GM12878 (cell line): ENCODE data around the gene OLFML2B. TPM values are rescaled to one million over a fixed set of nuclear protein-coding genes. Genes with fewer than 3 reads are reported as not detected.

Source experiments
- ATAC-seq: fragments of 200-7000 bp; cut with Tn5 transposase; 3 replicates; pipeline ENCODE4 v1.9.1; 2020; ENCODE audit warnings: mild to moderate bottlenecking, moderate library complexity
- BruUV-seq: library from RNA; stranded (reverse); fragments of 400-500 nt; replicated peaks from 2 replicates; lab custom pipeline; 2021; lab: Mats Ljungman, UMichigan
- CTCF ChIA-PET: fragments of 300-600 bp; sonication (Branson Sonifier 250); formaldehyde crosslinking; extraction: SDS; loops from one replicate; lab custom pipeline; 2021; ENCODE audit warnings: inconsistent platforms; lab: Yijun Ruan, JAX
- POLR2A ChIA-PET: fragments of 350-600 bp; formaldehyde crosslinking; extraction: SDS; loops from one replicate; lab custom pipeline; 2021; ENCODE audit warnings: inconsistent platforms; lab: Charles Lee
- RAD21 ChIA-PET: fragments of 300-600 bp; sonication (Branson Sonifier 250); formaldehyde crosslinking; loops from one replicate; lab custom pipeline; 2023; ENCODE audit warnings: antibody characterized with exemption; ENCODE audit not compliant: unreplicated experiment; lab: Charles Lee
- SMC1A ChIA-PET: fragments of 300-600 bp; sonication (Branson Sonifier 250); formaldehyde crosslinking; loops from one replicate; lab custom pipeline; 2023; ENCODE audit not compliant: unreplicated experiment, uncharacterized antibody; lab: Charles Lee
- DNase-seq: peaks from one replicate; pipeline ENCODE4 v3.0.0-alpha.2; 2011; ENCODE audit warnings: low read depth, low spot score
- FAIRE-seq: peaks from 3 replicates; lab custom pipeline; 2011; peaks lifted over from hg19 to GRCh38; lab: Jason Lieb, UNC
- H2AFZ ChIP-seq: 2 replicates; pipeline ENCODE4 v1.6.0; 2011; ENCODE audit warnings: low read depth, low read length, control low read depth; ENCODE audit not compliant: control insufficient read depth
- H3K27ac ChIP-seq: 2 replicates; pipeline ENCODE4 v1.5.1; 2011; ENCODE audit warnings: control low read depth; ENCODE audit not compliant: control insufficient read depth, insufficient read depth
- H3K27me3 ChIP-seq, 2 experiments: replicated peaks in 1 of 2; 2 replicates each; pipeline versions ENCODE4 v1.6.0 to v1.6.1; 2011; ENCODE audit warnings: low read length in 1 of 2; ENCODE audit not compliant: control insufficient read depth in 2 of 2, insufficient read depth in 2 of 2
- H3K36me3 ChIP-seq, 2 experiments: 2 replicates each; pipeline ENCODE4 v1.5.1; 2011; ENCODE audit warnings: low read length in 1 of 2; ENCODE audit not compliant: control insufficient read depth in 2 of 2, insufficient read depth in 2 of 2
- H3K4me1 ChIP-seq: 2 replicates; pipeline ENCODE4 v1.6.1; 2011; ENCODE audit warnings: mild to moderate bottlenecking, low read length, moderate library complexity, mixed read lengths; ENCODE audit not compliant: control insufficient read depth, insufficient read depth
- H3K4me2 ChIP-seq: 2 replicates; pipeline ENCODE4 v1.6.0; 2011; ENCODE audit warnings: control low read depth; ENCODE audit not compliant: control insufficient read depth, insufficient read depth
- H3K4me3 ChIP-seq: fragments of 200-600 bp; sonication (generic); 2 replicates; pipeline ENCODE4 v1.5.1; 2016
- H3K79me2 ChIP-seq: 2 replicates; pipeline ENCODE4 v1.6.0; 2011; ENCODE audit warnings: low read length; ENCODE audit not compliant: control insufficient read depth, insufficient read depth
- H3K9ac ChIP-seq: 2 replicates; pipeline ENCODE4 v1.8.0; 2011; ENCODE audit warnings: low read length, control low read depth, mixed read lengths; ENCODE audit not compliant: control insufficient read depth, insufficient read depth
- H3K9me3 ChIP-seq: replicated peaks from 3 replicates; pipeline ENCODE4 v1.5.1; 2011; ENCODE audit warnings: mild to moderate bottlenecking, low read length; ENCODE audit not compliant: control insufficient read depth, insufficient read depth
- H4K20me1 ChIP-seq: 2 replicates; pipeline ENCODE4 v1.6.0; 2011; ENCODE audit not compliant: control insufficient read depth, insufficient read depth
- BMI1 ChIP-seq: fragments of 450-650 bp; IDR thresholded peaks from 2 replicates; pipeline ENCODE4 v1.6.1; 2016; ENCODE audit warnings: mild to moderate bottlenecking, moderate library complexity, borderline replicate concordance
- NBN ChIP-seq: fragments of 450-650 bp; IDR thresholded peaks from 2 replicates; pipeline ENCODE4 v1.6.1; 2016
- NRF1 ChIP-seq: conservative IDR thresholded peaks from 2 replicates; pipeline ENCODE4 v1.6.1; 2011; ENCODE audit warnings: mild to moderate bottlenecking, low read depth, low read length, improper control_type of control experiment
- POLR2AphosphoS5 ChIP-seq: IDR thresholded peaks from 2 replicates; pipeline ENCODE4 v1.6.1; 2011; ENCODE audit warnings: mild to moderate bottlenecking, low read length, inconsistent platforms
- SIX5 ChIP-seq: IDR thresholded peaks from 2 replicates; pipeline ENCODE4 v1.6.1; 2011; ENCODE audit warnings: mild to moderate bottlenecking, low read depth, low read length, moderate library complexity; ENCODE audit not compliant: severe bottlenecking
- ZZZ3 ChIP-seq: IDR thresholded peaks from 2 replicates; pipeline ENCODE4 v1.6.1; 2011; ENCODE audit warnings: low read depth; ENCODE audit not compliant: control insufficient read depth, insufficient read length
- WGBS: methylation state at CpG from one replicate; pipeline ENCODE4 v1.1.6; 2016; ENCODE audit warnings: low lambda C conversion rate; ENCODE audit not compliant: insufficient replicate concordance, insufficient coverage; ENCODE audit errors: missing lambda C conversion rate; 5-methylcytosine and 5-hydroxymethylcytosine counted together
- in situ Hi-C: fragments of 300-500 bp; cut with MboI; formaldehyde crosslinking; loops from 9 replicates; pipeline ENCODE4 v1.14.3; 2018; ENCODE audit warnings: mixed read lengths
- intact Hi-C: fragments of 100-400 bp; cut with micrococcal nuclease; formaldehyde crosslinking; loops from one replicate; pipeline ENCODE4 v1.14.2; 2022; ENCODE audit not compliant: unreplicated experiment
- polyA plus RNA-seq, 11 experiments: library from polyadenylated mRNA; depleted of rRNA in 4 of 11; unstranded in 6 of 11; stranded (reverse) in 5 of 11; fragments of >200 nt; fragmentation: Nextera tagmentation in 4 of 11; fragmentation: Illumina TruSeq in 1 of 11; extraction: Ambion mirVana in 4 of 11; extraction: Trizol in 1 of 11; gene quantifications; 1 replicate in 1 of 11; 2 replicates in 10 of 11; pipeline versions ENCODE4 v1.2.1 to v1.2.3, GENCODE V29; 2011 to 2016; ENCODE audit warnings: inconsistent platforms in 2 of 11, missing spikeins in 2 of 11, low read depth in 1 of 11
- total RNA-seq, 4 experiments: library from RNA; depleted of rRNA in 3 of 4; stranded (reverse); fragments of >200 nt in 3 of 4; fragmentation: Illumina TruSeq in 1 of 4; extraction: Trizol in 1 of 4; gene quantifications; 2 replicates each; pipeline versions ENCODE4 v1.2.1 to v1.2.3, GENCODE V29; 2013 to 2021
- TF ChIP-seq, protein P1 (sequence below): IDR thresholded peaks from 2 replicates; pipeline ENCODE4 v1.6.1; 2011; ENCODE audit warnings: low read depth, mild to moderate bottlenecking, low read length, moderate library complexity, borderline replicate concordance; ENCODE audit errors: extremely low read depth

The OLFML2B gene
- total and polyA plus RNA-seq, 10 of the 15 experiments (the other 5 are each of a cell fraction or from before 2014, with no cell fraction given): not detected

DNA sequence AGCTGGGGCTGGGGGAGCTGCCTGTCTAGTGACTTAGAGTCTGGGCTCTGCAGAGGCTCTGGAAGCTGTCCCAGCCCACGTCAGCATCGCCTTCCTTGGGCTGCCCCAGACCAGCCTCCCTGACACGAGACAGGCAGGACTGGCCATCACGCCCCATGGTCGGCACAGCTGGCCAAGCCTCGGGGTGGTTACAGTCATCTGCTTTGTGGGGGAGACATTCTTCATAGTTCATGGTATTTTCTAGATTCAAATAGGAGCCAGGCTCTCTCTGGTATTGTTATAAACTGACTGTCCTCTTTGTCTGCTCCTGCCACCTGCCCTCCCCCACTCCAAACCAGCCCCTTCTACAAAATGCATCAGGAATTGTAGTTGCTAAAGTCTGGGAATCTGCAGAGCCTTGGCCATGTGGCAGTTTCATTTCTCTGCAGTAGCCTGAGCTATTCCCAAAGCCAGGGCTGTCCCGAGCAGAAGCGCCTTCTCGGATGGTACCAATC, 29.4 kb downstream of the OLFML2B start:
- ATAC-seq (no peak), FAIRE-seq (no peak), DNase-seq (no peak)
- BruUV-seq: no TSS peak
- no peak overlapping the region for H3K4me3 ChIP-seq
- TF ChIP-seq BMI1: no peak
- TF ChIP-seq POLR2AphosphoS5: no peak
- in situ Hi-C loops: no loop called here
- H3K4me2 ChIP-seq: no peak overlapping the region
- ChIA-PET SMC1A (no interaction called here), CTCF (interaction anchor here (0.9 to 1.2 kb wide), 2 partner anchors 47 to 202 kb away, joined by 3 read pairs; no protein-coding TSS in a partner anchor), POLR2A (no interaction called here), RAD21 (no interaction called here)
- no peak overlapping the region for H3K27ac ChIP-seq
- H3K36me3 ChIP-seq: no peaks in the 10 kb centered on the region
- H3K9me3 ChIP-seq: no peaks in the 10 kb centered on the region
- 34% methylated on average over 9 of the region's 9 CpGs for WGBS
- intact Hi-C loops: no loop called here
- no peaks in the 10 kb centered on the region for H3K79me2 ChIP-seq
- no peaks in the 10 kb centered on the region for H4K20me1 ChIP-seq
- H2AFZ ChIP-seq: no peak overlapping the region
- H3K27me3 ChIP-seq: peaks cover 1 to 3% of the 10 kb centered on the region in 2 experiments; a peak in 2 of 4 replicates
- H3K4me1 ChIP-seq: no peaks in the 10 kb centered on the region
- H3K9ac ChIP-seq: no peak overlapping the region

GRCh38 chr1:161993576-161993975, 30.1 kb downstream of the OLFML2B start:
- Histone ChIP-seq H3K27ac (no peak overlapping the region), H4K20me1 (no peaks in the 10 kb centered on the region), H3K4me3 (no peak overlapping the region), H3K79me2 (no peaks in the 10 kb centered on the region), H3K4me1 (no peaks in the 10 kb centered on the region), H3K9me3 (no peaks in the 10 kb centered on the region), H2AFZ (no peak overlapping the region), H3K27me3 (peaks cover 1 to 3% of the 10 kb centered on the region in 2 experiments; a peak in 2 of 4 replicates), H3K4me2 (no peak overlapping the region), H3K9ac (no peak overlapping the region), H3K36me3 (no peaks in the 10 kb centered on the region)
- RAD21 ChIA-PET: no interaction called here
- SMC1A ChIA-PET: no interaction called here
- ATAC-seq (no peak), DNase-seq (no peak), FAIRE-seq (no peak)
- TF ChIP-seq NRF1 (no peak), ZZZ3 (no peak), SIX5 (no peak), NBN (no peak)
- TF ChIP-seq, protein P1, sequence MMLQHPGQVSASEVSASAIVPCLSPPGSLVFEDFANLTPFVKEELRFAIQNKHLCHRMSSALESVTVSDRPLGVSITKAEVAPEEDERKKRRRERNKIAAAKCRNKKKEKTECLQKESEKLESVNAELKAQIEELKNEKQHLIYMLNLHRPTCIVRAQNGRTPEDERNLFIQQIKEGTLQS: no peak
- intact Hi-C loops: no loop called here
- WGBS: 35% methylated on average over 11 of the region's 11 CpGs
- BruUV-seq: no TSS peak
- POLR2A ChIA-PET: no interaction called here
- in situ Hi-C loops: no loop called here
- CTCF ChIA-PET: no interaction called here
